ENCODE results near the gene GCN1.
A peak's percentile ranks its signal among the peaks of the same experiment; 100 is the strongest.

GCN1 gene

GRCh38 chr12:120116792-120117651, 77.5 kb downstream of the GCN1 start:
- DNase-seq (ENCODE audit: low spot score): peak; percentile 96

- no peak for DNase-seq (ENCODE audit: low spot score)
These were observed 78.1 kb downstream of the GCN1 start, which contains the start of gene RAB35 for GRCh38 chr12:120116441-120116791. Gene RAB35, minus strand, starts transcription at chr12:120116753. Its CDS starts 103 bp downstream, at chr12:120116650.

GRCh38 chr12:120115692-120116440, 78.6 kb downstream of the GCN1 start:
- peak; percentile 41 for DNase-seq (ENCODE audit: low spot score)

GRCh38 chr12:120115066-120115465, 79.4 kb downstream of the GCN1 start:
- DNase-seq (ENCODE audit: low spot score): no peak

- DNase-seq (ENCODE audit: low spot score): no peak
These were observed 83.7 kb downstream of the GCN1 start for GRCh38 chr12:120110550-120111501.

GRCh38 chr12:120109570-120110267, 84.8 kb downstream of the GCN1 start:
- DNase-seq (ENCODE audit: low spot score): no peak

GRCh38 chr12:120106151-120106550, 88.4 kb downstream of the GCN1 start:
- DNase-seq (ENCODE audit: low spot score): no peak

- DNase-seq (ENCODE audit: low spot score): no peak
These were observed 91.1 kb downstream of the GCN1 start for GRCh38 chr12:120103371-120103770.

- DNase-seq (ENCODE audit: low spot score): no peak
These were observed 91.5 kb downstream of the GCN1 start for GRCh38 chr12:120103044-120103338.

- no peak for DNase-seq (ENCODE audit: low spot score)
These were observed 92.1 kb downstream of the GCN1 start for GRCh38 chr12:120102189-120103043.

GRCh38 chr12:120101617-120102016, 92.9 kb downstream of the GCN1 start:
- no peak for DNase-seq (ENCODE audit: low spot score)

- DNase-seq (ENCODE audit: low spot score): no peak
These were observed 93.3 kb downstream of the GCN1 start for GRCh38 chr12:120101182-120101581.

- no peak for DNase-seq (ENCODE audit: low spot score)
These were observed 93.9 kb downstream of the GCN1 start for GRCh38 chr12:120100630-120101029.

GRCh38 chr12:120099738-120100137, 94.8 kb downstream of the GCN1 start:
- no peak for DNase-seq (ENCODE audit: low spot score)

- DNase-seq (ENCODE audit: low spot score): no peak
These were observed 95.6 kb downstream of the GCN1 start for GRCh38 chr12:120098756-120099470.

GRCh38 chr12:120096671-120097202, 97.8 kb downstream of the GCN1 start:
- DNase-seq (ENCODE audit: low spot score): no peak

- no peak for DNase-seq (ENCODE audit: low spot score)
These were observed 98.8 kb downstream of the GCN1 start for GRCh38 chr12:120095736-120096135.

- DNase-seq (ENCODE audit: low spot score): no peak
These were observed 99.2 kb downstream of the GCN1 start for GRCh38 chr12:120095331-120095730.

- DNase-seq (ENCODE audit: low spot score): no peak
These were observed 100.0 kb downstream of the GCN1 start for GRCh38 chr12:120094485-120094884.

Data from HuH-7 (cell line).